A673 (cell line): Measurements from ENCODE around the gene CCDC24. TPM values are rescaled to one million over a fixed set of nuclear protein-coding genes. Genes with fewer than 3 reads are reported as not detected.

Source experiments
- BruUV-seq: library from RNA; stranded (reverse); fragments of 400-500 nt; replicated peaks from 2 replicates; lab custom pipeline; 2021; lab: Mats Ljungman, UMichigan
- CTCF ChIA-PET: fragments of 300-600 bp; sonication (Branson Sonifier 250); formaldehyde crosslinking; loops from one replicate; lab custom pipeline; 2022; ENCODE audit warnings: antibody characterized with exemption; lab: Charles Lee
- POLR2A ChIA-PET: fragments of 300-600 bp; sonication (Branson Sonifier 250); formaldehyde crosslinking; loops from one replicate; lab custom pipeline; 2022; ENCODE audit warnings: antibody characterized with exemption; ENCODE audit not compliant: low non-redundant PET; lab: Charles Lee
- DNase-seq: peaks from one replicate; pipeline ENCODE4 v3.0.0-alpha.2; 2015; ENCODE audit warnings: low spot score
- H3K27ac ChIP-seq: fragments of 200-600 bp; sonication (generic); 2 replicates; pipeline ENCODE4 v1.5.1; 2016; ENCODE audit warnings: mixed run types, low read depth, mild to moderate bottlenecking, mixed read lengths, antibody characterized with exemption, low read length; ENCODE audit not compliant: poor library complexity, severe bottlenecking
- H3K27me3 ChIP-seq: fragments of 200-600 bp; sonication (generic); replicated peaks from 2 replicates; pipeline ENCODE4 v1.6.1; 2017; ENCODE audit warnings: mixed run types, low read depth, mild to moderate bottlenecking, mixed read lengths, antibody characterized with exemption, low read length; ENCODE audit not compliant: insufficient read depth, poor library complexity
- H3K36me3 ChIP-seq: fragments of 200-600 bp; sonication (generic); 2 replicates; pipeline ENCODE4 v1.6.1; 2016; ENCODE audit warnings: mixed run types, mild to moderate bottlenecking, mixed read lengths, antibody characterized with exemption, low read length; ENCODE audit not compliant: insufficient read depth, poor library complexity, severe bottlenecking
- H3K4me1 ChIP-seq: fragments of 200-600 bp; sonication (generic); 2 replicates; pipeline ENCODE4 v1.6.1; 2017; ENCODE audit warnings: mixed run types, mild to moderate bottlenecking, mixed read lengths, antibody characterized with exemption, low read length; ENCODE audit not compliant: insufficient read depth, poor library complexity, severe bottlenecking
- H3K4me3 ChIP-seq: fragments of 200-600 bp; sonication (generic); 2 replicates; pipeline ENCODE4 v1.5.1; 2016; ENCODE audit warnings: low read depth, mixed run types, mild to moderate bottlenecking, mixed read lengths, low read length; ENCODE audit not compliant: poor library complexity, severe bottlenecking
- H3K9me3 ChIP-seq: fragments of 200-600 bp; sonication (generic); 2 replicates; pipeline ENCODE4 v1.6.1; 2016; ENCODE audit warnings: mixed run types, low read depth, mild to moderate bottlenecking, mixed read lengths, antibody characterized with exemption, low read length; ENCODE audit not compliant: poor library complexity, severe bottlenecking
- CTCF ChIP-seq: fragments of 300-800, 200-600 bp; sonication (generic); conservative IDR thresholded peaks from 2 replicates; pipeline ENCODE4 v1.5.1; 2017; ENCODE audit warnings: low read depth, mild to moderate bottlenecking, antibody characterized with exemption, low read length, moderate library complexity, mixed read lengths
- EZH2 ChIP-seq: fragments of 200-600 bp; sonication (generic); IDR thresholded peaks from 2 replicates; pipeline ENCODE4 v1.6.1; 2017; ENCODE audit warnings: borderline replicate concordance, low read depth, mild to moderate bottlenecking, mixed read lengths, antibody characterized with exemption, low read length; ENCODE audit not compliant: poor library complexity, severe bottlenecking
- intact Hi-C: fragments of 100-400 bp; cut with micrococcal nuclease; formaldehyde crosslinking; loops from one replicate; pipeline ENCODE4 v1.10.0; 2022; ENCODE audit not compliant: unreplicated experiment
- total RNA-seq: library from RNA; stranded (reverse); gene quantifications from 2 replicates; pipeline ENCODE4 v1.2.3, GENCODE V29; 2021

CCDC24 gene
- total RNA-seq, 1 experiment from 2014 or later: 5.6 TPM

DNA sequence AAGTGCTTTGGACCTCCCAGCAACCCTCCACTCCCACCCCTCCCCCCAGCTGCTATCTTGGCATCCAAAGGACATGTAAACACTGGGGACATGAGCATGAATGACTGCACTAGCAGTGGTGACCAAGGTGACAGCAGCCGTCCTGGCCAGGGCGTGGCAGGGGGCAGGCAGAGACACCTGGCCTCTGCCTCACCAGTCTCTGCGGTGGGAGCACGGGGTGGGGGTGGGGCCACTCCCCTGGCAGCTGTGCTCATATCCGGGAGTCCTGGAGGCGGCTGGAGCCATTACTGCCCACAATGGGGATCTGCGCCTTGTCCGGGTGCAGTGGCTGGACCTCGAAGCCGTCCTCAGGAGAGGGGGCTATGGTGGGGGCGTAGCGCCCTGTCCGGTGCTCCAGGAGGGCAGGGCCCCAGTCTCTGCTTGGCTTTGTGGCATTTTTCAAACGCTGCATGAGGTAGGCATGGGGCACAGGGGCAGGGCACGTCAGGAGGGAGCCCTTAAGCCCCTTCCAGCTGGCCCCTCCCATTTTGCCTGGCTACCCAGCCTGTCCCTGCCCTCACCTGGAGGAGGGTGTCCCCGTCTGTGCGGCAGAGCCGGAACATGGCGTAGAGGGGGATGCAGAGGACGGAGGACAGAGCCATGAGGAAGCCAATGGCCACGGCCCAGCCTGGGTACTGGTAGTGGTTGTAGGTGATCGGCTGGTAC lies 6.0 kb downstream of the CCDC24 start:
- intact Hi-C loops: no loop called here
- H3K27me3 ChIP-seq: no peaks in the 10 kb centered on the region
- CTCF ChIA-PET: no interaction called here
- no peak for TF ChIP-seq EZH2
- TF ChIP-seq CTCF: no peak
- H3K27ac ChIP-seq: no peak overlapping the region
- H3K4me3 ChIP-seq: no peak overlapping the region
- H3K4me1 ChIP-seq: peaks cover 2% of the 10 kb centered on the region
- POLR2A ChIA-PET: no interaction called here
- no TSS peak for BruUV-seq
- no peaks in the 10 kb centered on the region for H3K36me3 ChIP-seq
- DNase-seq: no peak
- no peaks in the 10 kb centered on the region for H3K9me3 ChIP-seq

GRCh38 chr1:43998000-43998378 lies 6.6 kb downstream of the CCDC24 start:
- Histone ChIP-seq H3K9me3 (no peaks in the 10 kb centered on the region), H3K4me3 (no peak overlapping the region), H3K27me3 (no peaks in the 10 kb centered on the region), H3K27ac (no peak overlapping the region), H3K36me3 (no peaks in the 10 kb centered on the region), H3K4me1 (no peaks in the 10 kb centered on the region)
- CTCF ChIA-PET: no interaction called here
- BruUV-seq: no TSS peak
- DNase-seq: no peak
- POLR2A ChIA-PET: no interaction called here
- TF ChIP-seq EZH2: no peak
- TF ChIP-seq CTCF: no peak
- intact Hi-C loops: no loop called here

- ChIA-PET POLR2A (no interaction called here), CTCF (interaction anchor here (0.6 kb wide), 1 partner anchor 315 kb away, joined by 3 read pairs; no protein-coding TSS in a partner anchor)
- DNase-seq: no peak
- TF ChIP-seq CTCF: no peak
- no peak for TF ChIP-seq EZH2
- H3K27me3 ChIP-seq: no peaks in the 10 kb centered on the region
- BruUV-seq: no TSS peak
- H3K4me3 ChIP-seq: no peak overlapping the region
- no peaks in the 10 kb centered on the region for H3K4me1 ChIP-seq
- intact Hi-C loops: no loop called here
- no peaks in the 10 kb centered on the region for H3K36me3 ChIP-seq
- no peaks in the 10 kb centered on the region for H3K9me3 ChIP-seq
- no peak overlapping the region for H3K27ac ChIP-seq
These were observed 8.1 kb downstream of the CCDC24 start for GRCh38 chr1:43999455-43999854.
